NCI-H345 (cell line): ENCODE measurements around the gene FADS3.

Source experiments
- DNase-seq: peaks from one replicate; lab custom pipeline; 2025; lab: John Stamatoyannopoulos, UW

Gene FADS3

DNA sequence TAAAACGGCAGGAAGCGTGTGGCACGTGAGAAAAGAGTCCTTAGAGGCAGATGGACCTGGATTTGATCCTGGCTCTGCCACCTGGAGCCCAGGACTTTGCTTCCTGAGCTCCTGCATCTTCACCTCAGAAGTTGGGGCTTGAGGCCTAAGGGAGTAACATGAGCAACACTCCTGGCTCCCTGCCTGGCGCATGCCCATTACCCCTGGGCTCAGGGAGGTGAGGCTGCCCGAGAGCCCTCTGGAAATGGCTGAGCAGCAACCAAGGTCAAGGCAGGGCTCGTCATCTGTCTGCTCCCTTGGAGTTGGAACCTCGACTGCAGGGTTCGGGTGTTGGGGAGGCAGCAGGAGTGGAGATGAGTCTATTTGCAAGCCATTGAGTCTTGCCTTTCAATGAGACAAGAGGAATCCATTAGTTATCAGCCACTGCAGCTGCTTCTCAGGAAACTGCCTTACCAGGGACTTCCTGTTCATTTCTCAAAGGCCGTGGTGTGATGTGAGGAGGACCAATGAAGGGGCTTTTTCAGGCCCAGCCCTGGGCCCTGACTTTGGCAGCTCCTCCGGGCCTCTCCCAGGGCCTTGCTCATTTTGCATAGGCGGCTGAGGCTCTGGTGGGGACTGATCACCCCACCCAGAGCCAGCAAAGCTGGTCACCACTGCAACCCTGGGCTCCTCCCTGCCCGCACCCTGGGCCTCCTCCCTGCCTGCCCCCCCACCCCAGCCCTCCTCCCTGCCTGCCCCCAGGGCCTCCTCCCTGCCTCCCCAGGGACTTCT is 56.9 kb downstream of the FADS3 start:
- DNase-seq = peak; percentile 67

DNA sequence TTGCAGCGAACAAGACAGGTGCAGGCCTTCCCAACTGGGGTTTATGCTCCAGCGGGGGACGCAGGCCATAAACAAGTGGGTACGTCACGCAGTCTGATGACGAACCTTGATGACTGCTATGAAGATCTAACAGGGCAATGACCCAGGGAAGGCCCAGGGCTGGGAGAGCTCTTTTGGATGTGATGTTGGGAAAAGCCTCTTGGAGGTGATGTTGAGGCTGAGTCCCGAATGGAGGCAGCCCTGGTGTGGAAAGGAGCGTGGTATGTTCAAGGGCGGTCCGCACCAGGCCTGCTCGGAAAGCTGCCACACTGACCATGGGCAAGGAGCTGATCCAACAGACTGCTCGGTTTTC is 57.4 kb downstream of the FADS3 start:
- DNase-seq = no peak

DNA sequence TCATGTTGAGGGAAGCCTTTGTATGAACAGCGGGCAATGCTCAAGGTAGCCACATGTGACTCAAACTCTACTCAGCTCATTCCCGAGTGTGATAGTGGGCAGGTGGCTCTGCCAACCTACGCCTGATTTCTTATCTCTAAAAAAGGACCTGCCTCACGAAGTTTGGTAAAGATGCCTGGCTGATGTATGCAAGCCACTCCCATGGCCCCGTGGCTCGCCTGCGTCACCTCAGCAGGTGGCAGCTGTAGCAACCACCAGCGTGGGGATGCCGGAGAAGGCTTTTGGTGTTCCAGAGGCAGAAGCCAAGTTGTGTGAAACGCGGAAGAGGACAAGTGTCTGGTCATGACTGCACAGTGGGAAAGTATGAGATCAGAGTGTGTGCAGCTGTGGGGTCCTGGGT is 57.9 kb downstream of the FADS3 start:
- DNase-seq = peak; percentile 79

DNA sequence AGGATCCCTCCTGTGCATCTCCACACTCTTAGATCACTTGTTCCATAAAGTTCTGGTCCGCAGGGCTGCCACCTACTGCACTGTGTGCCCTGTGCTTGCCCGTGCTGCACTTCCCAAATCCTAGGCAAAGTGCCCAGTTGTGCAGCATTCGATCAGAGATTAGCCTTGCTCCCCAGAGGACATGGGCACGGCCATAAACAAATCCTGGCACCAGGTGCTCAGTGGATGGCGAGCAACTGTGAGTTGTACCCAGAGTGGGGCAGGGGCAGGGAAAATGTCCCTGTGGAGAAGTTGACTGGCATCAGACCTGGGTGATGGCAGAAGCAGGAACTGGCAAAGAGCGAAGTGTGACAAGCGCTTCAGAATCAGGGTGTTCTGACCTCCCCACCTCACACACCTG is 58.6 kb downstream of the FADS3 start:
- peak; percentile 38 for DNase-seq

DNA sequence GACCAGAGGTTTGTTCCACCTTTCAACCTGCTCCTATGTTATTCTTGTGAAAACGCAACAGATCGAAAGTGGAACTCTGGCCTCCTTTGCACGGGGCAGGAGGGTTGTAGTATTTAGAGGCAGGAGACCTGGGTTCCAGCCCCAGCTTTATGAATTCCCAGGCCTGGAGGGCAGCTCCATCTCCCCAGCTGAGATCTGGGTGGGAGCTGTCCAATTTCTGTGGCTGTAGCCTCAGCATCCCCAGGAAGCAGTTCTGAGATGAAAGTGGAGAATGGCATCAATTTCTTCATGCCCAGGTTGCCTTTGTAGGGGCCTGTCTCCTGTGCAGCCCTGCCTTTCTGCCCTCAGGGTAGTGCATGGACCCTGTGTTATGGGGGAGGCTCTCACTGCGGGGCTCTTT is 59.1 kb downstream of the FADS3 start:
- DNase-seq = no peak

DNA sequence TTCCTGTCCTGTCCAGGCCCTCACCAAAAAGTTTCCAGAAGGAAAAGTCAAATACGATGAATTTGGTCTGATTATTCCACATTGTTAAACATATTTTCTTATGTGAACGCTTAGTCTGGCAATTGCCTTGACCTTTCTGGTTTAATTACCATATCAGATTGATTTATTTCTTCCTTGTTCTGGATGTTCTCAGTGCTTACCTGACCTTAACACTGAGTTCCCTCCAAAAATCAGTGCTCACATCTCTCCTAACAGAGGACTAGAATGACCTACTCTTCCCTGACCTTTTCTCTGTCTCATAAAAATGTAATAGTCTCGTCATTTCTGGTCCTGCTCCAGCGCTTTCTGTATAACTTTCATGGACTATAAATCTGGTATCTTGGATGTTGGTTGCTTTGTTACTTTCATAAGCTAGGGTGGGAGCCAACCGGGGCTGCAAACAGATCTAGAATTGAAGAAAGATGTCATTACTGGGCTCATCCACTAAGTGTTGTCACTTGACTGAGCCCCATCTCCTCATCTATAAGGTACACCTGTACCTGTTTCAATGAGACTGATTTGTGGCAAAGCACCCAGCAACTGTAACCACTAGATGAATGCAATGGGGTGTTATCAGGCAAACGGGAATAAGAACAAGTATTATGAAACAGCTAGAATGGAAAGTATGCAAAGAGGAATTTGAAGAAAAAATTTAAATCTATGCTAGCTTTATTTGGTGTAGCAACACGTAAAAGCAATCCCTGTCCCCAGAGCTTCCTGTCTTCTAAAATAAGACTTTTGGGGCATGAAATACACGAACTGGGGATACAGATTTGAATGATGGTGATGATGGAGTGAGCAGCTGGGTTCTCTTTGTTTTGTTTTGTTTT is 60.9 kb downstream of the FADS3 start:
- DNase-seq = no peak

DNA sequence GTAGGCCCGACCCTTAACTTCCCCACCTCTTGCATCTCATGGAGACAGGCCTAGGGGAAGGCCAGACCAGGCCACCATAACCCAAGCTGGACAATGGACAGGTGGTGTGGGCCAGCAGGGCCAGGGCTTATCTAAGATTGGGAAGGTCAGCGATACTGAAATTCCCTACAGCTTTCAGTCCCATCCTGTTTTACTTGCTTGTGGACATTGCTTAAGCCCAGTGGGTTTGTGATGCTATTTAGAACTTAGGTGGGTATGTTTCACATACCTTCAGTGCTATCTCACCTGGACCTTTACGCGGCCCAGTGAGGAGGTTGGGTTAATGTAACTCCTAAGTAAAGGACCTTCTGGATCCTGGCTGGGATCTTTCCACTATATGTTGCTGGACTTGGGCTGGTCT is 61.5 kb downstream of the FADS3 start:
- DNase-seq = no peak

DNA sequence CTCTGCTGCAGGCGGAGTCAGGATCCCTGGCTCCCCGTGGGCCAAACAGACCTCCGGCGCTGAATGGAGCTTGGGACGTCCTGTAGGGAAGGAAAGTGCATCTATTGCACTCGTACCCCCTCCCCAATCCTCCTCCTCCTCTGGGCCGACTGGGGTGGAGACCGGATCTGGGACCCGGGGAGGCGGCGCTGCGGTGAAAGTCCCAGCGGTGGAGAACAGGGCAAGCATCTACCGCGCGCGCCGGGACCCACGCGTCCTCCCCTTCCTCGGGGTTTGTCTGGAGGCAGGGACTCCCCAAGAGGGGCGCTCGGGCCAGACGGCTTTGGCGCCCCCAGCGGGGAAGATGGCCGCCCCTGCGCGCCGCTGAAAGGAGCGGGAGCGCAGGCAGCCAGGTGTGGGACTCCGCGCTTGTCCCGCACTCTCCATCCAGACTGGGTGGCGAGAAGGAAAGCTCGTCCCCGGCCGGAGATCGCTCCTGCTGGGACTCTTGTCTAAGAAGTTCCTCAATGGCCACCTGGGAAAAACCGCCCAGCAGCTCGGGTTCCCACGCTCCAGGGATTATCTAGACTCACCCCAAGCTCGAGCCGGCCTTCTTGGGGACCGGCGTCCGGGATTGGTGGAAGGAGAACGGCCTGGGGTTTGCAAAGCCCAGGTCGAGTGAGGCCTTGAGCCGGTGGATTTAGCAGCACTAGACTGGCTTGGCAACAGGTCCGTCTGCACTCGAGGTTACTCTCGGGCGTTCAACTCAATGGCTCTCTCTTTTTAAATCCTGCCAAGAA is 62.5 kb downstream of the FADS3 start:
- peak; percentile 53 for DNase-seq

DNA sequence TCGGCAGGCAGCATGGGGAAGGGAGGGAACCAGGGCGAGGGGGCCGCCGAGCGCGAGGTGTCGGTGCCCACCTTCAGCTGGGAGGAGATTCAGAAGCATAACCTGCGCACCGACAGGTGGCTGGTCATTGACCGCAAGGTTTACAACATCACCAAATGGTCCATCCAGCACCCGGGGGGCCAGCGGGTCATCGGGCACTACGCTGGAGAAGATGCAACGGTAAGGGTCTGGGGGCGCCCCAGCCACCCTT is 63.0 kb downstream of the FADS3 start:
- DNase-seq = no peak

DNA sequence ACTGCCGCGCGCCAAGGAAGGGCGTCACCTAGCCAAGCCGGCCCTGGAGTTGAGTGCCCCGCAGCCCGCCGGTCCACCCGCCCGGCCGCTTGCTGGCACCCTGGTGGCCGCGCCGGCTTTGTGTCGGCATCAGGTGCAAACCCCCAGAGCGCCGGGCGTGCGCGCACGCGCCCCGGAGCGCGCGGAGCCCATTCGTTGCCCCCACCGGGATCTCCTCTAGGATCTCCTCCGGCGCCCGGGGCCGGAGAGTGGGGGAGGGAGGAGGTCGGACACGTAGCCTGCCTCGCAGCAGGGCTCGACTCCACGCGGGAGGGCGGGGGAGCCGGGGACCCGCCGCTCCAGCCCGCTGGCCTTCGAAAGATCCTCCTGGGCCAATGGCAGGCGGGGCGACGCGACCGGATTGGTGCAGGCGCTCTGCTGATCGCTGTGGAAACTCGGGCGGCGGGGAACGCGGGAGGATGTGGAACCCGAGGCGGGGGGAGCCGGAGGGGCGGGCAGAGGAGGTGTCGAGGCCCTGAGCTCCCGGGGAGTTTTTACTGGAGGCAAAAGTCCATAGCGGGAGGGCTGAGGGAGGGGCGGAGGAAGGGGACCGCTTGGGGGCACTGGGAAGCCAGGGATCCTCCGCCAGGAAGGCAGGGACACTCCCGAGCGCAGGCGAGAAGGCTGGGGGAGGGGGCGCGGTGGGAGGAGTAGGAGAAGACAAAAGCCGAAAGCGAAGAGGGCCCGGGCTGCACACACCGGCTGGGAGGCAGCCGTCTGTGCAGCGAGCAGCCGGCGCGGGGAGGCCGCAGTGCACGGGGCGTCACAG is 63.6 kb downstream of the FADS3 start, which contains the start of gene FADS2:
Gene FADS2 (plus strand): TSS at position 730 of the 808 bp plus-strand sequence. CDS start 91 bp downstream, outside the sequence.
- DNase-seq = peak; percentile 98

DNA sequence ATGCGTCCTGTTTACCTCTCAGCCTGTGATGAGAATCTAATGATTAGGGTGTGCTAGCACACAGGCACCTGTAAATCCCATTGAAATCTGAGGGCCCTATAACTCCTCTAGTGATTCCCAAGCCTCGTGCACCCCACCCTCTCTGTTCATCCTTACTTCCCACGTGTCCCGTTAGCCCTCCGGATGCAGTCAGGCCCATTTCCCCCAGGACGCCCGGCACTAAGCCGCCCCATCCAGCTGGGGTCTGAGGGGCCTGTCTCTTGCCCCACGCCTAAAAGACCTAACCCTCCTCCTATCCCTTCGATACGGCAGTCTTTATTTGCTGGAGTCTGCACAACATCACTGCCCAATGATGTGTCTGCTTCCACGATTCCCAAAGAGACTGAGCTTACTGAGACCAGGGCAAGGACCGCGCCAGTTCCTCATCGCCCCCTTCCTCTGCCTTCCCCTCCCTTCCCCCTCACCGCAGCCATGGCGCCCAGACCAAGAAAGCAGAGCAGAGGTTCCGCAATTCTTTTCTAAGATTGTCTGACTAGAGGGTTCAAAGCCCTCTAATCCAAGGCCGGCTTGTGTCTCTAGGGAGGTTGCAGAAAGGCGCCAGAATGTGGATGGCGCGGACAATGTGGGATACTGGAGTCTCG is 64.3 kb downstream of the FADS3 start:
- no peak for DNase-seq
